Measurements from ENCODE around the gene WDR74. TPM values are rescaled to one million over a fixed set of nuclear protein-coding genes. Genes with fewer than 3 reads are reported as not detected.

WDR74 gene
- total and polyA plus RNA-seq, 9 of the 15 experiments (the other 6 are each of a cell fraction or from before 2014, with no cell fraction given), result 32.7 to 210 (median 114) TPM

DNA sequence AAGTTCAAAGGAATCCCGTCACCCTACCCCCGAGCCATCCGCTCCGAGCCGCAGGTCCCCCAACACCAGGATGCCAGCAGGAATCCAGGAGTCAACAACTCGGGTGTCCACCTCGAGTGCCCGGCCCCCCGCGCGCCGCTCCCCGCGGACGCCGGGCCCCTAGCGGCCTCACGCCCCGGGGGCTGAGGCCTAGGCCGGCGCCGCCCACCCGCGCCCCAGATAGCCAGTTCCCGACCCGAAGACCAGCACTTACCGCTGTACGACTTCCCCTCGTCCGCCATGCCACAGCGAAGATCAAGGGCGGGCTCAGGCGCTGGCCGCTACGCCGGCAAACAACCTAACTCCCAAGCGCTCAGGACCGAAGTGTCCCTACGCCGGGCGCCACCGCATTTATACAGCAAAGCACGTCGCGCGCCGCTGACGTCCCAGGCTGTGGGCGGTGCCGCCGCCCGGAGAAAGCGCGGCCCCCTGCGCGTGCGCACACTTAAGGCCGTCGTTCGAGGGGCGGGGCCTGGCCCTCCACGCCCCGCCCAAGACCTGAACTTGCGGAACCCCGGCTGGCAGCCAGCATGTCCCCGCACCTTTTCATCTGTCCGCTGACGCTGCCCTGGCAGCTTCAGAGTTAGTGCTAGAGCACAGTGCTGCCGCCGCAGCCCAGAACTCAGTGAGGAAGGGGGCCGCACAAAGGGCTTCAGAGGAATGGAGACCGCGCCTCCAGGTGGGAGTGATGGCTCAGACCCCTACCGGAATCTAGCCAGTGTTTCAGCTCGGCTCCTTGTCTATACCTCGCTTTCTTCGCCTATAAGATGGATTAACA is 34.1 kb downstream of the WDR74 start, which contains the start of gene NXF1 (continued):
- TF ChIP-seq NELFE (IDR thresholded peaks at IDR 0.05; ENCODE audit: insufficient read depth, insufficient read length) (peak; percentile 93), SMARCE1 (IDR thresholded peaks at IDR 0.05) (no peak), IRF2 (CRISPR knock-in tag; IDR thresholded peaks at IDR 0.05) (no peak), CHD2 (IDR thresholded peaks at IDR 0.05; ENCODE audit: low read depth, low read length) (peak; percentile 22; the same call in 1 of the 2 replicates), ZNF212 (CRISPR knock-in tag; IDR thresholded peaks at IDR 0.05) (no peak), POLR2A (conservative IDR thresholded peaks at IDR 0.05) (peak; percentile 100), ZFP30 (CRISPR knock-in tag; IDR thresholded peaks at IDR 0.05; ENCODE audit: borderline replicate concordance) (no peak), SMAD2 (IDR thresholded peaks at IDR 0.05; ENCODE audit: low read depth, low read length) (no peak), NFRKB (IDR thresholded peaks at IDR 0.05; ENCODE audit: low read depth) (0 out of 2 replicates have a peak, but pooled peaks have one; percentile 49), NFXL1 (CRISPR knock-in tag; IDR thresholded peaks at IDR 0.05) (no peak), ZNF707 (CRISPR knock-in tag; conservative IDR thresholded peaks at IDR 0.05) (no peak), ZNF780A (CRISPR knock-in tag; IDR thresholded peaks at IDR 0.05) (no peak; the same call in 1 of the 2 replicates), HDAC3 (IDR thresholded peaks at IDR 0.05; ENCODE audit: borderline replicate concordance, partially characterized antibody) (no peak), HEY1 (CRISPR knock-in tag; IDR thresholded peaks at IDR 0.05; ENCODE audit: borderline replicate concordance) (0 out of 2 replicates have a peak, but pooled peaks have one; percentile 20)
- TF ChIP-seq, protein P1, sequence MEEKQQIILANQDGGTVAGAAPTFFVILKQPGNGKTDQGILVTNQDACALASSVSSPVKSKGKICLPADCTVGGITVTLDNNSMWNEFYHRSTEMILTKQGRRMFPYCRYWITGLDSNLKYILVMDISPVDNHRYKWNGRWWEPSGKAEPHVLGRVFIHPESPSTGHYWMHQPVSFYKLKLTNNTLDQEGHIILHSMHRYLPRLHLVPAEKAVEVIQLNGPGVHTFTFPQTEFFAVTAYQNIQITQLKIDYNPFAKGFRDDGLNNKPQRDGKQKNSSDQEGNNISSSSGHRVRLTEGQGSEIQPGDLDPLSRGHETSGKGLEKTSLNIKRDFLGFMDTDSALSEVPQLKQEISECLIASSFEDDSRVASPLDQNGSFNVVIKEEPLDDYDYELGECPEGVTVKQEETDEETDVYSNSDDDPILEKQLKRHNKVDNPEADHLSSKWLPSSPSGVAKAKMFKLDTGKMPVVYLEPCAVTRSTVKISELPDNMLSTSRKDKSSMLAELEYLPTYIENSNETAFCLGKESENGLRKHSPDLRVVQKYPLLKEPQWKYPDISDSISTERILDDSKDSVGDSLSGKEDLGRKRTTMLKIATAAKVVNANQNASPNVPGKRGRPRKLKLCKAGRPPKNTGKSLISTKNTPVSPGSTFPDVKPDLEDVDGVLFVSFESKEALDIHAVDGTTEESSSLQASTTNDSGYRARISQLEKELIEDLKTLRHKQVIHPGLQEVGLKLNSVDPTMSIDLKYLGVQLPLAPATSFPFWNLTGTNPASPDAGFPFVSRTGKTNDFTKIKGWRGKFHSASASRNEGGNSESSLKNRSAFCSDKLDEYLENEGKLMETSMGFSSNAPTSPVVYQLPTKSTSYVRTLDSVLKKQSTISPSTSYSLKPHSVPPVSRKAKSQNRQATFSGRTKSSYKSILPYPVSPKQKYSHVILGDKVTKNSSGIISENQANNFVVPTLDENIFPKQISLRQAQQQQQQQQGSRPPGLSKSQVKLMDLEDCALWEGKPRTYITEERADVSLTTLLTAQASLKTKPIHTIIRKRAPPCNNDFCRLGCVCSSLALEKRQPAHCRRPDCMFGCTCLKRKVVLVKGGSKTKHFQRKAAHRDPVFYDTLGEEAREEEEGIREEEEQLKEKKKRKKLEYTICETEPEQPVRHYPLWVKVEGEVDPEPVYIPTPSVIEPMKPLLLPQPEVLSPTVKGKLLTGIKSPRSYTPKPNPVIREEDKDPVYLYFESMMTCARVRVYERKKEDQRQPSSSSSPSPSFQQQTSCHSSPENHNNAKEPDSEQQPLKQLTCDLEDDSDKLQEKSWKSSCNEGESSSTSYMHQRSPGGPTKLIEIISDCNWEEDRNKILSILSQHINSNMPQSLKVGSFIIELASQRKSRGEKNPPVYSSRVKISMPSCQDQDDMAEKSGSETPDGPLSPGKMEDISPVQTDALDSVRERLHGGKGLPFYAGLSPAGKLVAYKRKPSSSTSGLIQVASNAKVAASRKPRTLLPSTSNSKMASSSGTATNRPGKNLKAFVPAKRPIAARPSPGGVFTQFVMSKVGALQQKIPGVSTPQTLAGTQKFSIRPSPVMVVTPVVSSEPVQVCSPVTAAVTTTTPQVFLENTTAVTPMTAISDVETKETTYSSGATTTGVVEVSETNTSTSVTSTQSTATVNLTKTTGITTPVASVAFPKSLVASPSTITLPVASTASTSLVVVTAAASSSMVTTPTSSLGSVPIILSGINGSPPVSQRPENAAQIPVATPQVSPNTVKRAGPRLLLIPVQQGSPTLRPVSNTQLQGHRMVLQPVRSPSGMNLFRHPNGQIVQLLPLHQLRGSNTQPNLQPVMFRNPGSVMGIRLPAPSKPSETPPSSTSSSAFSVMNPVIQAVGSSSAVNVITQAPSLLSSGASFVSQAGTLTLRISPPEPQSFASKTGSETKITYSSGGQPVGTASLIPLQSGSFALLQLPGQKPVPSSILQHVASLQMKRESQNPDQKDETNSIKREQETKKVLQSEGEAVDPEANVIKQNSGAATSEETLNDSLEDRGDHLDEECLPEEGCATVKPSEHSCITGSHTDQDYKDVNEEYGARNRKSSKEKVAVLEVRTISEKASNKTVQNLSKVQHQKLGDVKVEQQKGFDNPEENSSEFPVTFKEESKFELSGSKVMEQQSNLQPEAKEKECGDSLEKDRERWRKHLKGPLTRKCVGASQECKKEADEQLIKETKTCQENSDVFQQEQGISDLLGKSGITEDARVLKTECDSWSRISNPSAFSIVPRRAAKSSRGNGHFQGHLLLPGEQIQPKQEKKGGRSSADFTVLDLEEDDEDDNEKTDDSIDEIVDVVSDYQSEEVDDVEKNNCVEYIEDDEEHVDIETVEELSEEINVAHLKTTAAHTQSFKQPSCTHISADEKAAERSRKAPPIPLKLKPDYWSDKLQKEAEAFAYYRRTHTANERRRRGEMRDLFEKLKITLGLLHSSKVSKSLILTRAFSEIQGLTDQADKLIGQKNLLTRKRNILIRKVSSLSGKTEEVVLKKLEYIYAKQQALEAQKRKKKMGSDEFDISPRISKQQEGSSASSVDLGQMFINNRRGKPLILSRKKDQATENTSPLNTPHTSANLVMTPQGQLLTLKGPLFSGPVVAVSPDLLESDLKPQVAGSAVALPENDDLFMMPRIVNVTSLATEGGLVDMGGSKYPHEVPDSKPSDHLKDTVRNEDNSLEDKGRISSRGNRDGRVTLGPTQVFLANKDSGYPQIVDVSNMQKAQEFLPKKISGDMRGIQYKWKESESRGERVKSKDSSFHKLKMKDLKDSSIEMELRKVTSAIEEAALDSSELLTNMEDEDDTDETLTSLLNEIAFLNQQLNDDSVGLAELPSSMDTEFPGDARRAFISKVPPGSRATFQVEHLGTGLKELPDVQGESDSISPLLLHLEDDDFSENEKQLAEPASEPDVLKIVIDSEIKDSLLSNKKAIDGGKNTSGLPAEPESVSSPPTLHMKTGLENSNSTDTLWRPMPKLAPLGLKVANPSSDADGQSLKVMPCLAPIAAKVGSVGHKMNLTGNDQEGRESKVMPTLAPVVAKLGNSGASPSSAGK (IDR thresholded peaks at IDR 0.05), result no peak
- TF ChIP-seq, protein P2, sequence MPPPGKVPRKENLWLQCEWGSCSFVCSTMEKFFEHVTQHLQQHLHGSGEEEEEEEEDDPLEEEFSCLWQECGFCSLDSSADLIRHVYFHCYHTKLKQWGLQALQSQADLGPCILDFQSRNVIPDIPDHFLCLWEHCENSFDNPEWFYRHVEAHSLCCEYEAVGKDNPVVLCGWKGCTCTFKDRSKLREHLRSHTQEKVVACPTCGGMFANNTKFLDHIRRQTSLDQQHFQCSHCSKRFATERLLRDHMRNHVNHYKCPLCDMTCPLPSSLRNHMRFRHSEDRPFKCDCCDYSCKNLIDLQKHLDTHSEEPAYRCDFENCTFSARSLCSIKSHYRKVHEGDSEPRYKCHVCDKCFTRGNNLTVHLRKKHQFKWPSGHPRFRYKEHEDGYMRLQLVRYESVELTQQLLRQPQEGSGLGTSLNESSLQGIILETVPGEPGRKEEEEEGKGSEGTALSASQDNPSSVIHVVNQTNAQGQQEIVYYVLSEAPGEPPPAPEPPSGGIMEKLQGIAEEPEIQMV (tag; conservative IDR thresholded peaks at IDR 0.05; ENCODE audit: low read depth), result no peak

Data from K562 (cell line).